IMR-90 (cell line): ENCODE measurements around the gene KIDINS220. TPM values are rescaled to one million over a fixed set of nuclear protein-coding genes. Genes with fewer than 3 reads are reported as not detected.

Experiments
- ATAC-seq: fragments of 200-7000 bp; cut with Tn5 transposase; 2 replicates; pipeline ENCODE4 v1.9.1; 2020; ENCODE audit warnings: low read depth, mild to moderate bottlenecking, moderate library complexity
- BruUV-seq: library from RNA; stranded (reverse); fragments of 400-500 nt; replicated peaks from 2 replicates; lab custom pipeline; 2021; lab: Mats Ljungman, UMichigan
- CTCF ChIA-PET: fragments of 300-600 bp; formaldehyde crosslinking; extraction: SDS; loops from one replicate; lab custom pipeline; 2021; ENCODE audit warnings: antibody characterized with exemption; lab: Yijun Ruan, JAX
- POLR2A ChIA-PET: fragments of 300-600 bp; sonication (Branson Sonifier 250); formaldehyde crosslinking; loops from one replicate; lab custom pipeline; 2022; ENCODE audit warnings: antibody characterized with exemption; ENCODE audit not compliant: unreplicated experiment; lab: Charles Lee
- DNase-seq: peaks from one replicate; pipeline ENCODE4 v3.0.0; 2013
- H2AFZ ChIP-seq: replicated peaks from 2 replicates; pipeline ENCODE3; 2013; ENCODE audit warnings: low read length, mild to moderate bottlenecking; ENCODE audit not compliant: poor library complexity
- H2AK5ac ChIP-seq: 2 replicates; pipeline ENCODE4 v1.6.1; 2013; ENCODE audit warnings: low read depth, low read length, inconsistent platforms
- H2AK9ac ChIP-seq: replicated peaks from 2 replicates; pipeline ENCODE3; 2013; ENCODE audit warnings: mild to moderate bottlenecking, low read depth, low read length, moderate library complexity; ENCODE audit not compliant: poor library complexity
- H2BK120ac ChIP-seq: 2 replicates; pipeline ENCODE4 v1.6.1; 2013; ENCODE audit warnings: low read depth, low read length, inconsistent platforms
- H2BK15ac ChIP-seq: 3 replicates; pipeline ENCODE4 v1.6.1; 2013; ENCODE audit warnings: low read depth, low read length, inconsistent platforms
- H2BK20ac ChIP-seq: 2 replicates; pipeline ENCODE4 v1.6.1; 2013; ENCODE audit warnings: low read depth, mild to moderate bottlenecking, inconsistent platforms, low read length, moderate library complexity
- H2BK5ac ChIP-seq: 2 replicates; pipeline ENCODE4 v1.6.1; 2013; ENCODE audit warnings: mild to moderate bottlenecking, low read depth, low read length, inconsistent platforms; ENCODE audit not compliant: poor library complexity, severe bottlenecking
- H3K14ac ChIP-seq: replicated peaks from 2 replicates; pipeline ENCODE4 v1.6.1; 2013; ENCODE audit warnings: low read depth, low read length, inconsistent platforms
- H3K18ac ChIP-seq: 2 replicates; pipeline ENCODE4 v1.6.1; 2013; ENCODE audit warnings: low read depth, low read length, control low read depth
- H3K23ac ChIP-seq: 2 replicates; pipeline ENCODE4 v1.6.1; 2013; ENCODE audit warnings: low read depth, low read length, inconsistent platforms
- H3K27ac ChIP-seq: 2 replicates; pipeline ENCODE4 v1.5.1; 2013; ENCODE audit warnings: mild to moderate bottlenecking, control low read depth, low read length; ENCODE audit not compliant: insufficient read depth
- H3K27me3 ChIP-seq: 2 replicates; pipeline ENCODE4 v1.6.1; 2013; ENCODE audit warnings: low read length; ENCODE audit not compliant: control insufficient read depth, insufficient read depth
- H3K36me3 ChIP-seq: 2 replicates; pipeline ENCODE4 v1.6.1; 2013; ENCODE audit warnings: low read length, mixed read lengths; ENCODE audit not compliant: control insufficient read depth, insufficient read depth
- H3K4ac ChIP-seq: 2 replicates; pipeline ENCODE4 v1.6.1; 2013; ENCODE audit warnings: low read depth, low read length, inconsistent platforms
- H3K4me1 ChIP-seq: 2 replicates; pipeline ENCODE4 v1.6.1; 2013; ENCODE audit warnings: low read length, mixed read lengths; ENCODE audit not compliant: control insufficient read depth, insufficient read depth
- H3K4me2 ChIP-seq: 2 replicates; pipeline ENCODE4 v1.6.1; 2013; ENCODE audit warnings: low read depth, mild to moderate bottlenecking, control low read depth, low read length, moderate library complexity
- H3K4me3 ChIP-seq: 2 replicates; pipeline ENCODE4 v1.5.1; 2013; ENCODE audit warnings: low read depth, mild to moderate bottlenecking, control low read depth, low read length, moderate library complexity; ENCODE audit not compliant: insufficient read depth
- H3K56ac ChIP-seq: 2 replicates; pipeline ENCODE4 v1.6.1; 2013; ENCODE audit warnings: low read length, inconsistent platforms; ENCODE audit not compliant: insufficient read depth; ENCODE audit errors: extremely low read depth
- H3K79me1 ChIP-seq, 2 experiments: 2 replicates each; pipeline ENCODE4 v1.6.1; 2013; ENCODE audit warnings: low read length in 2 of 2, inconsistent platforms in 1 of 2, low read depth in 1 of 2
- H3K9ac ChIP-seq: 2 replicates; pipeline ENCODE4 v1.6.1; 2013; ENCODE audit warnings: low read depth, low read length, control low read depth
- H3K9me1 ChIP-seq: 2 replicates; pipeline ENCODE4 v1.6.1; 2013; ENCODE audit warnings: low read length, inconsistent platforms; ENCODE audit not compliant: insufficient read depth
- H3K9me3 ChIP-seq: 2 replicates; pipeline ENCODE4 v1.6.1; 2013; ENCODE audit warnings: low read length; ENCODE audit not compliant: control insufficient read depth, insufficient read depth
- H4K20me1 ChIP-seq: 2 replicates; pipeline ENCODE4 v1.6.1; 2013; ENCODE audit warnings: low read length, inconsistent platforms; ENCODE audit not compliant: insufficient read depth
- H4K5ac ChIP-seq: 2 replicates; pipeline ENCODE4 v1.6.1; 2013; ENCODE audit warnings: mild to moderate bottlenecking, low read depth, low read length, control low read depth
- H4K8ac ChIP-seq, 2 experiments: 2 replicates each; pipeline ENCODE4 v1.6.1; 2013; ENCODE audit warnings: low read depth in 2 of 2, low read length in 2 of 2, control low read depth in 1 of 2, inconsistent platforms in 1 of 2
- H4K91ac ChIP-seq: 2 replicates; pipeline ENCODE4 v1.6.1; 2013; ENCODE audit warnings: low read depth, low read length, inconsistent platforms; ENCODE audit not compliant: insufficient read depth
- BHLHE40 ChIP-seq: fragments of 150-350 bp; IDR thresholded peaks from 2 replicates; pipeline ENCODE4 v1.6.1; 2016; ENCODE audit warnings: mild to moderate bottlenecking, low read depth, low read length
- FOS ChIP-seq: fragments of 150-350 bp; IDR thresholded peaks from 2 replicates; pipeline ENCODE4 v1.6.1; 2016; ENCODE audit warnings: low read depth, low read length
- MAZ ChIP-seq: IDR thresholded peaks from 2 replicates; pipeline ENCODE4 v1.6.1; 2012; ENCODE audit warnings: low read depth, mild to moderate bottlenecking, low read length, improper control_type of control experiment, moderate library complexity, borderline replicate concordance
- MXI1 ChIP-seq: IDR thresholded peaks from 2 replicates; pipeline ENCODE4 v1.6.1; 2012; ENCODE audit warnings: low read depth, mild to moderate bottlenecking, low read length, moderate library complexity, borderline replicate concordance
- NFE2L2 ChIP-seq: fragments of 150-350 bp; IDR thresholded peaks from 2 replicates; pipeline ENCODE4 v1.6.1; 2016; ENCODE audit warnings: low read depth, mild to moderate bottlenecking, low read length
- RAD21 ChIP-seq: IDR thresholded peaks from 2 replicates; pipeline ENCODE4 v1.6.1; 2012; ENCODE audit warnings: low read length, improper control_type of control experiment
- RCOR1 ChIP-seq: IDR thresholded peaks from 2 replicates; pipeline ENCODE4 v1.6.1; 2012; ENCODE audit warnings: mild to moderate bottlenecking, low read length, improper control_type of control experiment; ENCODE audit not compliant: insufficient replicate concordance
- RFX5 ChIP-seq: IDR thresholded peaks from 2 replicates; pipeline ENCODE4 v1.8.0; 2012; ENCODE audit warnings: low read depth, mild to moderate bottlenecking, low read length, moderate library complexity
- SMC3 ChIP-seq: fragments of 150-350 bp; IDR thresholded peaks from 2 replicates; pipeline ENCODE4 v1.6.1; 2016; ENCODE audit warnings: low read depth, mild to moderate bottlenecking, antibody characterized with exemption, low read length, moderate library complexity
- WGBS, 2 experiments: methylation state at CpG; one replicate each; pipeline versions ENCODE4 v1.1.5 to v1.1.7; 2013; ENCODE audit warnings: missing lambda C conversion rate in 2 of 2; ENCODE audit not compliant: insufficient read length in 1 of 2; ENCODE audit errors: extremely low coverage in 2 of 2; 5-methylcytosine and 5-hydroxymethylcytosine counted together
- dilution Hi-C: fragments of 300-500 bp; cut with HindIII; formaldehyde crosslinking; loops from one replicate; pipeline ENCODE4 v1.14.3; 2018; ENCODE audit warnings: low sequenced_read_pairs; ENCODE audit not compliant: unreplicated experiment
- in situ Hi-C: fragments of 300-500 bp; cut with MboI; formaldehyde crosslinking; loops from 3 replicates; pipeline ENCODE4 v1.14.3; 2019; ENCODE audit warnings: low sequenced_read_pairs, inconsistent platforms, mixed read lengths
- intact Hi-C: fragments of 100-400 bp; cut with micrococcal nuclease; formaldehyde crosslinking; loops from 2 replicates; pipeline ENCODE4 v1.10.0; 2022
- polyA plus RNA-seq, 3 experiments: library from polyadenylated mRNA; depleted of rRNA; stranded (reverse); fragments of >200 nt; gene quantifications; 2 replicates each; pipeline ENCODE4 v1.2.3, GENCODE V29; 2012; ENCODE audit warnings: low replicate concordance in 1 of 3
- total RNA-seq: library from RNA; depleted of rRNA; stranded (reverse); fragments of >200 nt; gene quantifications from 2 replicates; pipeline ENCODE4 v1.2.3, GENCODE V29; 2012
- TF ChIP-seq, protein P1 (sequence below): conservative IDR thresholded peaks from 2 replicates; pipeline ENCODE4 v1.5.1; 2012; ENCODE audit warnings: mild to moderate bottlenecking, low read depth, low read length, improper control_type of control experiment
- TF ChIP-seq, protein P2 (sequence below): fragments of 150-350 bp; IDR thresholded peaks from 2 replicates; pipeline ENCODE4 v1.6.1; 2017; ENCODE audit warnings: mild to moderate bottlenecking, antibody characterized with exemption, low read length, low read depth

KIDINS220 gene
- total and polyA plus RNA-seq, 2 of the 4 experiments (the other 2 are of a cell fraction), result 23.1 to 63.4 TPM

DNA sequence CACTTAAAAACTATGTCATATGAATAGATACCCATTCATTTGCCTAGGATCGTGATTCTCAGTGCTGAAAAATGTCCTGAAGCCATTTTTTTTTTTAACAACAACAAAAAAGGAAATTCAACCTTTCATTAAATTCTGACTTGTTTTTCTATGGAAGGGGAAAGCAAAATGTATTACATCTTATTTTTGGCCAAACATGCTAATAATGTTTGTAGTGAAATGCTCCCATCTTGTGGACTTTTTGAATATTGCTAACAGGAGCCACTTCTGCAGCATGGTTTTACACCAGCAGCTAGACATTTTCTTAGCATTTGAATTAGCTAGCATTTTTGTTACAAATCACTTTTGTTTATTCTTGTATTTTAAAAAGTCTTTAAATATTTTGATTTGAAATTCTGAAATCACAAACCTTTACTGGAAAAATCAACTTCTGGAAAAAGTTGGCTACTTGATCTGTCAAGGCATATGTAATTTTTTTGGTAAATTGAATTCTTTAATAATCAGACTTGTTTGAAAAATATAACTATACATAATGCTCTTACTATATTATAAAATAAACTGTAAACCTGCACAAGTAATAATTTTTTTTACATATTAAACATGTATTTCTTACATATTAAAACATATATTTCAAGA is 75.8 kb downstream of the KIDINS220 start:
- no TSS peak for BruUV-seq
- Histone ChIP-seq H3K4ac (no peak overlapping the region), H3K79me1 (peaks cover 3 to 6% of the 10 kb centered on the region in 2 experiments; a peak in 2 of 4 replicates), H3K18ac (no peak overlapping the region), H3K56ac (no peak overlapping the region), H4K91ac (no peak overlapping the region), H3K4me3 (no peak overlapping the region), H3K9me3 (peaks cover 3% of the 10 kb centered on the region), H2BK20ac (no peak overlapping the region), H2AK5ac (no peak overlapping the region), H2AFZ (no peak overlapping the region), H2BK120ac (no peak overlapping the region), H4K20me1 (no peaks in the 10 kb centered on the region), H3K27me3 (no peaks in the 10 kb centered on the region), H2BK5ac (no peak overlapping the region), H2AK9ac (no peak overlapping the region), H4K8ac (no peak overlapping the region), H3K4me2 (no peak overlapping the region), H4K5ac (no peak overlapping the region), H3K14ac (no peak overlapping the region), H3K27ac (no peak overlapping the region), H3K23ac (no peak overlapping the region), H3K36me3 (peaks cover 13% of the 10 kb centered on the region), H3K4me1 (no peaks in the 10 kb centered on the region), H3K9ac (no peak overlapping the region), H2BK15ac (no peak overlapping the region), H3K9me1 (0 out of 2 replicates have a peak, but pooled peaks cover 2% of the 10 kb centered on the region)
- dilution Hi-C loops (no loop called here), intact Hi-C loops (loop anchor here (1.0 to 10.0 kb wide), 5 partner anchors 68 to 1665 kb away; no protein-coding TSS in a partner anchor), in situ Hi-C loops (loop anchor here (25.0 kb wide), 1 partner anchor 1549 kb away; no protein-coding TSS in a partner anchor)
- peak; percentile 60 for DNase-seq
- peak; percentile 65 for ATAC-seq
- ChIA-PET POLR2A (interaction anchor here (0.6 kb wide), 1 partner anchor 74 kb away, joined by 3 read pairs; no protein-coding TSS in a partner anchor), CTCF (no interaction called here)
- TF ChIP-seq RAD21 (peak; percentile 72), RCOR1 (no peak), MXI1 (no peak), NFE2L2 (no peak), SMC3 (peak; percentile 54), MAZ (no peak), RFX5 (no peak), FOS (no peak), BHLHE40 (no peak)
- TF ChIP-seq, protein P1, sequence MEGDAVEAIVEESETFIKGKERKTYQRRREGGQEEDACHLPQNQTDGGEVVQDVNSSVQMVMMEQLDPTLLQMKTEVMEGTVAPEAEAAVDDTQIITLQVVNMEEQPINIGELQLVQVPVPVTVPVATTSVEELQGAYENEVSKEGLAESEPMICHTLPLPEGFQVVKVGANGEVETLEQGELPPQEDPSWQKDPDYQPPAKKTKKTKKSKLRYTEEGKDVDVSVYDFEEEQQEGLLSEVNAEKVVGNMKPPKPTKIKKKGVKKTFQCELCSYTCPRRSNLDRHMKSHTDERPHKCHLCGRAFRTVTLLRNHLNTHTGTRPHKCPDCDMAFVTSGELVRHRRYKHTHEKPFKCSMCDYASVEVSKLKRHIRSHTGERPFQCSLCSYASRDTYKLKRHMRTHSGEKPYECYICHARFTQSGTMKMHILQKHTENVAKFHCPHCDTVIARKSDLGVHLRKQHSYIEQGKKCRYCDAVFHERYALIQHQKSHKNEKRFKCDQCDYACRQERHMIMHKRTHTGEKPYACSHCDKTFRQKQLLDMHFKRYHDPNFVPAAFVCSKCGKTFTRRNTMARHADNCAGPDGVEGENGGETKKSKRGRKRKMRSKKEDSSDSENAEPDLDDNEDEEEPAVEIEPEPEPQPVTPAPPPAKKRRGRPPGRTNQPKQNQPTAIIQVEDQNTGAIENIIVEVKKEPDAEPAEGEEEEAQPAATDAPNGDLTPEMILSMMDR, result peak; percentile 66
- TF ChIP-seq, protein P2, sequence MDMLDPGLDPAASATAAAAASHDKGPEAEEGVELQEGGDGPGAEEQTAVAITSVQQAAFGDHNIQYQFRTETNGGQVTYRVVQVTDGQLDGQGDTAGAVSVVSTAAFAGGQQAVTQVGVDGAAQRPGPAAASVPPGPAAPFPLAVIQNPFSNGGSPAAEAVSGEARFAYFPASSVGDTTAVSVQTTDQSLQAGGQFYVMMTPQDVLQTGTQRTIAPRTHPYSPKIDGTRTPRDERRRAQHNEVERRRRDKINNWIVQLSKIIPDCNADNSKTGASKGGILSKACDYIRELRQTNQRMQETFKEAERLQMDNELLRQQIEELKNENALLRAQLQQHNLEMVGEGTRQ, result no peak
- no CpG with 5 or more reads among the region's 1 CpG for WGBS, 2 experiments
